Tongue (tissue), 2 donors: Measurements from ENCODE around the gene THBD. TPM values are rescaled to one million over a fixed set of nuclear protein-coding genes. Genes with fewer than 3 reads are reported as not detected.

Source experiments
- DNase-seq: peaks from one replicate; pipeline ENCODE4 v3.0.0-alpha.2; 2015
- total RNA-seq: library from RNA; depleted of rRNA; stranded (reverse); fragments of >200 nt; gene quantifications from one replicate; pipeline ENCODE4 v1.2.3, GENCODE V29; 2014

Gene THBD
- total RNA-seq, 1 donor from 2014 or later, result 26.6 TPM

DNA sequence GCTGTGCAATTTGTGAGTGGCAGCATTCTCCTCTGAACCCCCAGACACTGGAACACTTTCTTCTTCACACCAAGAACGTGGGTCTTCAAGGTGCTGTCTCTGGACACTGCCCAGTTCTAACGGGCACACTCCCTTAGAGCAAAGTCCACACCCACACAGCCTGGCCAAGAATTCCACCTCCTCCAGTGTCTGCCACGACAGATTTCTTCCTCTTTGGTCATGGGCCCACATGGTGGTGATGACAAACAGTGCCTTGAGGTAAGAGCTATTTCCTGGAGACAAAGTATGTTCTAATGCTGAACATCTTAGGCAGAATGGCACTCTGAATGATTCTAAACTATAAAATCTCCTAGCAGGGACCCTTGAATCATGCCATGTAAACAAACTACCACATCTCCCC lies 39.8 kb downstream of the THBD start:
- DNase-seq, result no peak

DNA sequence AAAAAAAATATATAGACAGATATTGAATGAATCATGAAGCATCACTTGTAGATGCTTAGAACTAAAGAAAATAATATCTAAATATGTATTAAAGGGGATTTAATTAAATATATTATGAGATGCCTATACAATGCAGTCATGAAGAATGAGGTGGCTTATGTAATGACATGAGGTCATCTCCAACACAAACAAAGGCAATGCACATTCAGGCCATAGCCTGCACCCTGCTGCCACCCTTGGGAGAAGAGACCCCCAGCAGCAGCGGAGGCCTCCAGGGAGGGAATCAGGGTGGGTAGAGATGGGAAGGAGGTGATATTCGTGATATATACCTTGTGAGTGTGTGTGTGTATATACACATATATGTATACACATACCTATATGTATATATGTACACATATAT lies 40.8 kb downstream of the THBD start:
- DNase-seq, result no peak

DNA sequence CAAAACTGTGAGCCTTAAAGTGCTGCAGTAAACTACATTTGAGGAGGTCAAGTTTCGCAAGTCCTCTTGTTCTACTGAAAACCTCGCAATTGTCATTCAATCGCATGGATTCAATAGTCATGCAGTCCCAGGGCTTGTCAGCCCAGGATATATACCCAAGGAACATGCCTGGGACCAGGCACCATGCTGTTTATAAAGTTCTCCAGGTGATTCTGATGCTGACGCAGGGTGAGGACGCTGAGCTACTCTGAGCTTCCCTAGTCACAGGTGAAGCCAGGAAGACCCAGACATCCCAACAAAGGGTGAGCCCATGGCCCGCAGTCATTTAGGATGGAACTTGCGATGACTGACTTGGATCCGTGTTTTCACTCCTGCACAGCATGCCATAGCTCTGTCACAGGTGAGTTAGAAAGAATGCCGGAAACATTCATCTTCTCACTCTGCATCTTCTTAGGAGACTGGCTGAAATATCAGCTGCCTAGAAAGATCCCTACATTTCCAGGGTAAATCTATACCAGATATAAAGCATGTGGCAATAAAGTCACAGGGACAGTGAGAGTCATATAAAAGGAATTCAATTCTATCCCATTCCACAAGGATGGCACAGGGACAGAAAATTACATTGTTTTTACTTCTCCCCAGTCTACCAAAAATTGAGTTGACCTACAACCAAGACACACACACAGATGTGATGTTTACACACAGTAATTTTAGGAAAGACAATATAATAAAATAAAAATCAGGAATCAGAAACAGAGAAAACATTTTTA lies 41.4 kb downstream of the THBD start:
- no peak for DNase-seq

DNA sequence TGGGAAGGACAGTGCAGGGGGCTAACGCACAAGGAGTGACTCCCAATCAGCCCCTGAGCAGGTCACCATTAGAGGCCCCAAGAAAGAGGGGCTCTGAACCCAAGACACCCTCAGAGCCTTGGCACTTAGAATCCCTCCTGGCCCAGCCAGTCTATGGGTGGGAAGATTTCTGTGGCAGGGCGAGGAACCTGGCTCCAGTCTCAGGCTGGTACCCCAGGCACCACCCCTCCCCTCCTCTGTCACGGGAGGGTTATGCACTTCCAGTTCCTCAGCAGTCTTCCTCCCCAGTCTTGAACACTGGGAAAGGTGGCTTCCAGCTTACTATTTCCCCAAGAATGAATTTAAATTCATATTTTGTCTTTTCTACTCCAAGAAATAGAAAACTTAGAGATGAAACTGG lies 42.0 kb downstream of the THBD start:
- no peak for DNase-seq

DNA sequence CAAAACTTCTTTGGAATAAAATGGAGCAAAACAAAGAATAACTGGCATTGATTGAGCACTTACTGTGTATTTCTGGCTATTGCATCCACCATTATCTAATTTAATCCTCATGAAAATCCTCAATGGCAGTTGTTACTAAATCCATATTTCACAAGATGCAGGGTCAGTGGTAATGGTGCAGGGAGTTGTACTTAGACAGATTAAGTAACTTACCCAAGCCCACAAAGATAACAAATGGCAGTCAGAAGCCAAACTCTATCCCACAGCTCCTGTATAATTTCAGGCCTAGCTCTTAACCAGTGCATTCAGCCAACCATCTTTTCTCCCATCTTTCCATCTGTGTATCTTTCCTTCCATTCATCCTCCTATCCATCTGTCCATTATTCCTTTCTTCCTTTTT lies 43.7 kb downstream of the THBD start:
- no peak for DNase-seq

DNA sequence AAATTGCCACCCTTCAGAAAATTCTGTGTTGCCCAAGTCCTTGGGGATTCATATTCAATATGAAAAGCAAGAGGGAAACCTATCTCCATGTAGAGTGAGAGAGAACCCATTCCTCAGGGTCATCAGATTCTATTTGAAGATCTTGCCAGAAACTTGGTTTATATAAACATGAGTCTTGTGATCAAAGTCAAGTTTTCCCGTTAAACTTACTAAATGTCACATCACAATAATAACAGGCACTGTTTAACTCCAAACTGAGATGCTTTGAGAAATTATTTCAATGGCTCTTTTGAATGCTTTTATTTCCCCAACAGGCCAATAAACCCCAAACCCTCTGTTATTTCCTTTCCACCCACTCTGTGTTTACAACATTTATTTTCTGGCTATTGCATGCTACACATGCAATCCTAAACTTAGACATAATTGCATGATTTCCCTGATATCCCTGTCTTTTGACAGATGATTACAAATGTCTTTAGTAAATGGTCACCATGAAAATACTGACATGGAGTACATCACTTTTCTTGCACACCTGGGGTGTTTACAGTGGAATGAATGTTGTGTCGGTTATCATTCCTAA lies 45.5 kb downstream of the THBD start:
- DNase-seq, result no peak

DNA sequence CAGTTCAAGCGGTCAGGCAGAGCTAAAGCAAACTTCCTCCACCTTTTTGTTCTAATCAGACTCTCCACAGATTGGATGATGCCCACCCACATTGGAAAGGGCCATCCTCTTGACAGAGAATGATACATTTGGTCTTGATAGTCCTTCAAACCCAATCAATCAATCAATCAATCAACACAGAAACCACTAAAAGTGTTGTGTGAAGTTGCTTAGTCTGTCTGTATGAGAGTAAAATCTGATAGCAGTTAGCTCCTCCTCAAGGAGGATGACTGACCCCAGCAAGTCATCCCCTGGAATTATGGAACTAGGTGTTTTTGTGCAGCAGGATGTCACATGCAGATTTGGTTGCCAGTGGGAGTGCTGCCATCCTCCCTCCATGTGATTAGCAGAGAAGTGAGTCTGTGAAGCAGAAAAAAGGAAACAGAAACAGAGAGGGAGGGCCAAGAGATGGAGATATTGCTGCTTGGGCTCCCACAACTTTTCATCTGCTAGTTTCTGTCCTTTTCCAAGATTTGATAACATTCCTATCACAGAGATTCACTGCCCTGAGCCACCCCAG lies 46.3 kb downstream of the THBD start:
- DNase-seq, result no peak

DNA sequence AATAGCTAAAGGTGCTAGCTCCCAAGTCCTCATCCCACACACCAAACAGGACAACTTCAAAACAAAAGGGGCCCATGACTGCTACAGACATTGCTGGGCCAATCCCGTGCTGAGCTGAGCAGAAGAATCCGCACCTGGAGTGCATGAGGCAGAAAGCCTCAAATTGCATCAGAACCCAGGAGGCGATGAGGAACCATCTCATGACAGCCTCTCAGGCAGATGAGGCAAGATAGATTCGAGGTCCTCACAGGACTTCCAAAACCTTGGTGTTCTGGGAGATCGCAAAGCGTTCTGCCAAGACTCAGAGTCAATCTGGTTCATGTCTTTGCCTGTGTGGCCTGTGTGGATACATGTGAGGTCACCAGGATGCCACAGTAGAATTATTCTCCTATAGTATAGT lies 47.2 kb downstream of the THBD start:
- DNase-seq, result no peak

DNA sequence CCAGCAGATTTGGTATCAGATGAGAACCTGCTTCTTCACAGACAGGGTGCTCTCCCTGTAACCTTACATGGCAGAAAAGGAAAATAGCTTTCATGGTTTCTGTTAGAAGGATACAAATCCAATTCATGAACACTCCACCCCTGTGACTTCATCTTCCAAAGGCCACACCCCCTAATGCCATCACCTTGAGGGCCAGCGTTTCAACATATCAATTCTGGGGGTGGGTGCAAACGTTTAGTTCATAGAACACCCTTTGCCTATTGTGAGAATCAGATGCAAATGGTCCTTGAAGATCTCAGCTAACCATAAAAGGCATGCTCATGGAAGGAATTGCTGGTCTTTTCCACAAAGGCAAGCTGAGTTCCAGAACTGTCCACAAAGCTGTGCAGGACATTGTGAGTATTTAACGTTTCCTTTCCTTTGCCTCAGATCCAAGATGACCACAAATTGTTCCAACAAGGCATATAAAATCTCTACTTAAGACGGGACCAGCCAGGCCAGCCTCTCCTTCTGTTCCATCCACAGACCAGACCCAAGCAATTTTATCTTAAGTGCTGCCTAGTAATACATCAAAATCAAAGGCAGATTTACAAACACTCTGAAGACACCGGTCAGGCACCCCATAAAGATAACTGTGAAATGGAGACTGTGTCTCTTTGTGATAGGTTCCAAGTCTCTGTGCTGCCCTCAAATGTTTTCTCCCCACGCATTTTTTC lies 49.1 kb downstream of the THBD start:
- no peak for DNase-seq

DNA sequence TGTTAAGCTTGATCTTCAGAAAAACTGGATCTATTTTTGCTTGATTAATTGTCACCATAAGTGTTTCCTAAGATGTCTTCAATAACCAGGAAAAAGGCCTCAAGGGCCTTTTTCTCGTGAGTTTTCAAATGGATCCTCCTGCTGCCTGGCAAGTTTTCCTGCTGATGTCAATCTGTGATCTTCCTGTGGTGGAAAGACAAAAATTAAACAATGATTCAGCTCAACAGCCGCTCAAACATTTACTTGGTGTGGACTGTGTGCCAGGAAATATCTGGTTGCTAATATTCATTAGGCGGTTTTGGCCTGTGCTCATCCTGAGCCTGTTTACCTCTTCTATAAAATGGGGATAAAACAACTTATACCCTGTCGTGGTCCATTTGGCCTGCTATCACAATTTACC lies 49.7 kb downstream of the THBD start:
- DNase-seq, result no peak

DNA sequence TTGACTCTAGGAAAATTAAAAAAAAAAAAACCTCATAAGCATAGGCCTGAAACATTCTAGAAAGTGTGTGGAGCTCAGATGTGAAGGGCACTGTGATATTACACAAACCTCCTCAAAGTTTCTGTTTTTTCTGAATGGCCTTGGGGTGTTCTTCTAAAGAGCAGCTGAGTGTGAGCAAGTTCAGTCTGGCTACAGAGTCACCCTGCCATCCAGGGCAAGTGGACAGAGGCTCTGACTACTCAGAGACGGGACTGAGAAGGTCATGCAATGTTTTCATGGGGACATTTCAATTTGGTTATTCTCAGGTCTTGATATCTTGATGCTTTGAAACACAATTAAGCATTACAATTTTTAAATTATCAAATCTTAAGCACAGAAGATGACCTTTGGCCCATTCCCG lies 51.0 kb downstream of the THBD start:
- DNase-seq, result no peak

DNA sequence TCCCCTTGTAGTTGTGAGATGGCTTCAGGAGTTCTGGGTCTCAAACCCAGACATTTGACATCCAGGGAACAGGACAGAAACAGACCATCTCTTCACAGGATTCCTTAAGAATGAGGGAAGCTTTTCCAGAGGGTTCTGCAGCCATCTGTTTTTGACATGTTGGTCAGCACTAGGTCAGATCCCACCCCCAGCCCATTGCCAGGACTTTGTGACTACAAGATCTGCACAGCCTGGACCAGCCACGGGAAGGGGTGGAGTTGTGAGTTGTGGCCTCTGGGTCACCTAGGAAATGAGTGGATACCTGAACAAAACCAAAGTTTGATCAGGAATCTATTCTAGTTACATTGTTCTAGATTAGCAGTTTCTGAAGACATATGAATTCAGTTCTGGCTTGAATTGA lies 53.5 kb downstream of the THBD start:
- DNase-seq, result no peak

Other genes starting within 250 kb of the THBD start
- gene SSTR4, start 14.4 kb downstream of the THBD start, total RNA-seq, result not detected
- 112 TPM for gene CD93, start 36.7 kb upstream of the THBD start, total RNA-seq